Ramos (cell line): Measurements from ENCODE around the gene ZNF799.
"Not testable (repeated sequence)": the region's sequence is repeated elsewhere in the genome, so short reads cannot be mapped to it uniquely, and the experiment has no call there.

Experiments used
- in situ Hi-C: fragments of 300-500 bp; cut with MboI; formaldehyde crosslinking; loops from one replicate; pipeline ENCODE4 v1.14.3; 2022; ENCODE audit warnings: low sequenced_read_pairs; ENCODE audit not compliant: unreplicated experiment

Gene ZNF799

DNA sequence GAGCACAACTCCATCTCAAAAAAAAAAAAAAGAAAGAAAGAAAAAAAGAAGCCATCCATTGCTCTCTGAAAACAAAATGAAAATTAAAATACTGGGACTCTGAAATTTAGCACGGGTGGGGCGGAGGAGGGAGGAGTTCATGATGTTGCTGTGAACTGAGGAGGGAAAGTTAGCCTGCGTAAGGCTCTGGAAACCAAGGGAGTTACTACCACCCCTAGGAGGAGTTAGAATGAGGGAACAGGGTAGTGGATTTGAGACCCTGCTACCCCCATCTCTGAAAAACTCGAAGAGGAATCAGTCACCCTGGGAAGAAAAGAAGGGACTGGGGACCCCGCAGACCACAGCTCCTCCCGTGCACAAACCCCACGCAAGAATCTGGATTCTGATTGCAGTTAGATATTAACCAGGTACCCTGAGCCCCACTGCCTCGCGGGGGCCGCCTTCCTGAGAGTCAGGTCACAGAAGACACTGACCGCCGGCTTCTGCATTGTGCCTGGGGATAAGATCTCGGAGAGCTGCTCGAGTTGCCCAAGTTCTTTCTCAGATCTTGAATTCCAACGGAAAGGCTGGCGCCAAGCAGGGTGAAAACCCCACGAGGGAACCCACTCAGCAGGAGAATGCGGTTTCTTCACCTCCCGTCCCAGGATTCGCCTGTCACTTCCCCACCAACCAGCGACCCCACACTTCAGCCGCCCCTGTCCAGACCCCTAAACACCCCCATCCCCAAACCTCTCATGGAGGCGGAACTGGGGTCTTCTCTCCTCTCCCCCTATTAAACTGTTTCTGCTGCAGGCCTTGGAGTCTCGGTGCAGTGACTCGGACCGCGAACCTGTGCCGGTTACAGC, 36.5 kb downstream of the ZNF799 start:
- in situ Hi-C loops = no loop called here

DNA sequence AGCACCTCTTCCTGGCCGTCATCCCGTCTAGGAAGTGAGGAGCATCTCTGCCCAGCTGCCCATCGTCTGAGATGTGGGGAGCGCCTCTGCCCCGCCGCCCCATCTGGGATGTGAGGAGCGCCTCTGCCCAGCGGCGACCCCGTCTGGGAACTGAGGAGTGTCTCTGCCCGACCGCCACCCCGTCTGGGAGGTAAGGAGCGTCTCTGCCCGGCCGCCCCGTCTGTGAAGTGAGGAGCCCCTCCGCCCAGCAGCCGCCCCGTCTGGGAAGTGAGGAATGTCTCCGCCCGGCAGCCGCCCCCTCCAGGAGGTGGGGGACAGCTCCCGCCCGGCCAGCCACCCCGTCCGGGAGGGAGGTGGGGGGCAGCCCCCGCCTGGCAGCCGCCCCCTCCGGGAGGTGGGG, 38.8 kb downstream of the ZNF799 start:
- in situ Hi-C loops = not testable (repeated sequence)

DNA sequence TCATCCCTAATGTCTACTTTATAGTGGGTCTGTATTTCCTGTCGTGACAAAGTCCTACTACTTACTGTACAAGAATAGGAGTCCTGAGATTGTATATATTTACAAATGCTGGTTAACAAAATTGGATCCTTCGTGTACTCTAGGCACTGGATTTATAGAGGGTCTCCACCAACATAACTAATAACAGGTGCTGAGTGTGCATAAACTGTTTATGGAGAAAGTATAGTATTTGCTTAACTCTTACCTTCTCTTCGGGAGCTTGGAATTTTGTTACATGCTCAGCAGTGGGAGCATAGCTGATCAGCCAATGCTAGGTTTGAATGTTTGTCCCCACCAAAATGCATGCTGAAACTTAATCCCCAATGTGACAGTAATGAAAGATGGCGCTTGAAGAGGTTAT, 47.7 kb downstream of the ZNF799 start:
- in situ Hi-C loops = no loop called here

DNA sequence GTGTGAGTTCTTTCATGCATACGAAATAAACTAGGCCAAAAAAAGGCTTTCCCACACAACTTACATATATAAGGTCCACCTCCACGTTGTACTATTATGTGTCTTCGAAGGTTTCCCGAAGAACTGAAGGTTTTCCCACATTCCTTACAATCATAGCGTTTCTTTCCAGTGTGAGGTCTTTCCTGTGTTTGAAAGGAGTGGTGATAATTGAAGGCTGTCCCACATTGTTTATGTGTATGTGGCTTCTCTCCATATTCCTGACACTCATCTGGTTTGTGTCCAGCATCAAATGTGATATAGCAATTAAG, 50.2 kb downstream of the ZNF799 start:
- in situ Hi-C loops = no loop called here

DNA sequence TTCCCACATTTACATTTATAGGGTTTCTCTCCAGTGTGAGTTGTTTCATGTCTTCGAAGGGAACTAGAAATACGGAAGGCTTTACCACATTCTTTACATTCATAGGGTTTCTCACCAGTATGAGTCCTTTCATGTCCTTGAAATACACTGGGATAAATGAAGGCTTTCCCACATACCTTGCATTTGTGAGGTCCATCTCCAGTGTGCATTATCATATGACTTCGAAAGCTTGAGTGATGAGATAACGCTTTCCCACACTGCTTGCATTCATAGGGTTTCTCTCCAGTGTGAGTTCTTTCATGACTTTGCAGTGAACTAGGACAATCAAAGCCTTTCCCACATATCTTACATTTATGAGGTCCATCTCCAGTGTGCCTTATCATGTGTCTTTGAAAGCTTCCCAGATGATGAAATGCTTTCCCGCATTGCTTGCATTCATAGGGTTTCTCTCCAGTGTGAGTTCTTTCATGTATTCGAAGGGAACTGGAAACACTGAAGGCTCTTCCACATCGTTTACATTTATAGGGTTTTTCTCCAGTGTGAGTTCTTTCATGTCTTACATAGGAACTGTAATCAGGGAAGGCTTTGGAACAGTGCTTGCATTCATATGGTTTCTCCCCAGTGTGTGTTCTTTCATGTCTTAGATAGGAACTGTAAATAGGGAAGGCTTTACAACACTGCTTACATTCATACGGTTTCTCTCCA, 50.7 kb downstream of the ZNF799 start:
- in situ Hi-C loops = no loop called here

DNA sequence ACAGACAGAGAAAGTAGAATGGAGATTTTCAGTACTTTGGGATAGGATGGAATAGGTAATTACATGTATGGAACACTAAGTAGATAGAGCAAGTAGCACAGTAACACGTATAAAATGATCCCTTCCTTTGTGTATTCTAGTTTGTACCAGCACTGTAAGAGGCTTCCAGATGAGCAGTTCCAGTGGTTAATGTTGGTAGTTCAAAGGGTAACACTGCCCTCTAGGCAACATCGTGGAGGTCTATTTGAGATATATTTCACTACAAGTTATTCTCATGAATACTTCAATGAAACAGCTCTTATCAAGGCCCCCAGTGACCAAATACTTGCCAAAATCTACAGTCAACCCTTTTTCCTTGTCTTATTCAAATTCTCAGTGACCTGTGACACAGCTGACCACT, 54.2 kb downstream of the ZNF799 start:
- in situ Hi-C loops = no loop called here

DNA sequence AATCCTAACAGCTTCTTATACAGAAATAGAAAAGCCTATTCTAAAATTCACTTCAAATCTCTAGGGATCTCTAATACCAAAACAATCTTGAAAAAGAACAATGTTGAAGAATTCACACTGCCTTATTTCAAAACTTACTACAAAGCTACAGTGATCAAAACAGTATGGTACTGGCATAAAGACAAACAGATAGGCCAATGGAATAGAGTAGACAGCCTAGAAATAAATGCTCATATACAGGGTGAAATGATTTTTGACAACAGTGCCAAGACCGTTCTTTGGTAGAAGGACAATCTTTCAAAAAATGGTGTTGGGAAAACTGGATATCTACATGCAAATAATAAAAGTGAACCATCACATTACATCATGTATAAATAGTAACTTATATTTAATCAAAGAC, 55.9 kb downstream of the ZNF799 start:
- in situ Hi-C loops = no loop called here
